ENCODE data around the gene SCGB1D2. TPM values are rescaled to one million over a fixed set of nuclear protein-coding genes. Genes with fewer than 3 reads are reported as not detected.
"Not testable (repeated sequence)": the region's sequence is repeated elsewhere in the genome, so short reads cannot be mapped to it uniquely, and the experiment has no call there.

The SCGB1D2 gene
- polyA plus RNA-seq: not detected in 3 replicates
- polyA plus RNA-seq (2011; ENCODE audit: low read depth): not detected
- not detected in 2 replicates for polyA plus RNA-seq (2011; cell fraction: cytosol; rRNA removed)
- not detected in 2 replicates for polyA plus RNA-seq (2011; cell fraction: nucleus; rRNA removed)
- not detected in 2 replicates for polyA plus RNA-seq (2012; ENCODE audit: low replicate concordance)
- polyA minus RNA-seq: not detected in 3 replicates
- not detected for polyA minus RNA-seq (2011; cell fraction: cytosol; rRNA and poly(A)+ RNA removed)
- polyA minus RNA-seq (2011; cell fraction: nucleus; rRNA and poly(A)+ RNA removed): not detected in 2 replicates

GRCh38 chr11:62242021-62242420 lies at the start of gene SCGB1D2:
TSS of gene SCGB1D2 (plus strand) at chr11:62242239. CDS start at chr11:62242308, 69 bp downstream.
- DNase-seq (ENCODE audit: low read depth, low spot score) (no peak), FAIRE-seq (no peak)
- no peak within 1 kb of the TSS for H3K4me2 ChIP-seq (ENCODE audit: control insufficient read depth, extremely low read depth, insufficient read depth, low read depth, low read length)
- H3K9me1 ChIP-seq (ENCODE audit: control insufficient read depth, extremely low read depth, insufficient read depth, low read length): no peaks in the 10 kb centered on the region
- no peaks in the 10 kb centered on the region for H3K79me2 ChIP-seq (ENCODE audit: control insufficient read depth, insufficient read depth, low read length)
- H3K27me3 ChIP-seq (ENCODE audit: control insufficient read depth, extremely low read depth, insufficient read depth, low read length): no peaks in the 10 kb centered on the region
- no peak within 1 kb of the TSS for H3K4me3 ChIP-seq (ENCODE audit: control insufficient read depth in 2 of 3, extremely low read depth in 1 of 3, insufficient read depth in 2 of 3, low read depth in 1 of 3, low read length in 3 of 3)
- no peaks in the 10 kb centered on the region for H3K36me3 ChIP-seq (ENCODE audit: control insufficient read depth in 2 of 2, extremely low read depth in 1 of 2, insufficient read depth in 2 of 2, low read length in 2 of 2)
- no peak within 1 kb of the TSS for H2AFZ ChIP-seq (ENCODE audit: control insufficient read depth, low read length)
- dilution Hi-C loops (cut with MboI; ENCODE audit: extremely low pct_ligation_motif_present, low sequenced_read_pairs): no loop called here
- H3K9ac ChIP-seq (ENCODE audit: control insufficient read depth, extremely low read depth, insufficient read depth, low read length): no peak within 1 kb of the TSS
- no peak within 1 kb of the TSS for H3K27ac ChIP-seq (ENCODE audit: control insufficient read depth, insufficient read depth, low read length)
- H3K9me3 ChIP-seq (ENCODE audit: control insufficient read depth, low read depth, low read length): no peaks in the 10 kb centered on the region
- H3K4me1 ChIP-seq (ENCODE audit: control insufficient read depth, extremely low read depth, insufficient read depth, low read length): no peaks in the 10 kb centered on the region
- H4K20me1 ChIP-seq (ENCODE audit: control insufficient read depth, extremely low read depth, insufficient read depth, low read length): no peaks in the 10 kb centered on the region
- no peak for TF ChIP-seq EZH2 (IDR thresholded peaks at IDR 0.05; ENCODE audit: low read length)
- TF ChIP-seq, protein P1, sequence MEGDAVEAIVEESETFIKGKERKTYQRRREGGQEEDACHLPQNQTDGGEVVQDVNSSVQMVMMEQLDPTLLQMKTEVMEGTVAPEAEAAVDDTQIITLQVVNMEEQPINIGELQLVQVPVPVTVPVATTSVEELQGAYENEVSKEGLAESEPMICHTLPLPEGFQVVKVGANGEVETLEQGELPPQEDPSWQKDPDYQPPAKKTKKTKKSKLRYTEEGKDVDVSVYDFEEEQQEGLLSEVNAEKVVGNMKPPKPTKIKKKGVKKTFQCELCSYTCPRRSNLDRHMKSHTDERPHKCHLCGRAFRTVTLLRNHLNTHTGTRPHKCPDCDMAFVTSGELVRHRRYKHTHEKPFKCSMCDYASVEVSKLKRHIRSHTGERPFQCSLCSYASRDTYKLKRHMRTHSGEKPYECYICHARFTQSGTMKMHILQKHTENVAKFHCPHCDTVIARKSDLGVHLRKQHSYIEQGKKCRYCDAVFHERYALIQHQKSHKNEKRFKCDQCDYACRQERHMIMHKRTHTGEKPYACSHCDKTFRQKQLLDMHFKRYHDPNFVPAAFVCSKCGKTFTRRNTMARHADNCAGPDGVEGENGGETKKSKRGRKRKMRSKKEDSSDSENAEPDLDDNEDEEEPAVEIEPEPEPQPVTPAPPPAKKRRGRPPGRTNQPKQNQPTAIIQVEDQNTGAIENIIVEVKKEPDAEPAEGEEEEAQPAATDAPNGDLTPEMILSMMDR (optimal IDR thresholded peaks at IDR 0.05 in 1 of 3, IDR thresholded peaks at IDR 0.05 in 1 of 3, conservative IDR thresholded peaks at IDR 0.05 in 1 of 3; ENCODE audit: extremely low read depth in 1 of 3, insufficient read depth in 2 of 3, low read length in 3 of 3): no peak

DNA sequence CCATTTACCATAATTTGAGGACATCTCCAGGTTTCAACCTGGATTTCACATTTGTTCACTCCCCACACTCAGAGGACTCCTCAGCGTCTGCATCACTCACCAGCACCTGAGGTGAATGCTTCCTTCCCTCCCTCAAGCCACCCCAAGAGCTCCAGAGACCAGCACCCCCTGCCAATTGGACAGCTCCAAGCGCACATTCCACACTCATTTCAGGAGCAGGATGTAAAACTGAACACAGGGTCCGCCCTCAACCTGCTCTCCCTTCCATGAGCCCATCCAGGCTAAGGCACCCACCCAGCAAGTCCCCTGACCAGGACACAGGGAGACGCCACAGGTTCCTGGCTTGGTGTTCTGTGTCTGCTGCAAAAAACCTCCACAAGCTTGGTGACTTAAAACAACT lies 48.1 kb upstream of the SCGB1D2 start:
- Histone ChIP-seq H3K27me3 (ENCODE audit: control insufficient read depth, extremely low read depth, insufficient read depth, low read length) (no peaks in the 10 kb centered on the region), H4K20me1 (ENCODE audit: control insufficient read depth, extremely low read depth, insufficient read depth, low read length) (peaks cover 4% of the 10 kb centered on the region), H3K4me2 (ENCODE audit: control insufficient read depth, extremely low read depth, insufficient read depth, low read depth, low read length) (no peak overlapping the region), H3K4me1 (ENCODE audit: control insufficient read depth, extremely low read depth, insufficient read depth, low read length) (no peaks in the 10 kb centered on the region), H3K9ac (ENCODE audit: control insufficient read depth, extremely low read depth, insufficient read depth, low read length) (no peak overlapping the region), H3K9me1 (ENCODE audit: control insufficient read depth, extremely low read depth, insufficient read depth, low read length) (no peaks in the 10 kb centered on the region), H3K36me3 (ENCODE audit: control insufficient read depth in 2 of 2, extremely low read depth in 1 of 2, insufficient read depth in 2 of 2, low read length in 2 of 2) (no peaks in the 10 kb centered on the region), H2AFZ (ENCODE audit: control insufficient read depth, low read length) (no peak overlapping the region), H3K79me2 (ENCODE audit: control insufficient read depth, insufficient read depth, low read length) (no peaks in the 10 kb centered on the region), H3K4me3 (ENCODE audit: control insufficient read depth in 2 of 3, extremely low read depth in 1 of 3, insufficient read depth in 2 of 3, low read depth in 1 of 3, low read length in 3 of 3) (no peak overlapping the region), H3K9me3 (ENCODE audit: control insufficient read depth, low read depth, low read length) (no peaks in the 10 kb centered on the region), H3K27ac (ENCODE audit: control insufficient read depth, insufficient read depth, low read length) (no peak overlapping the region)
- no peak for DNase-seq (ENCODE audit: low read depth, low spot score)
- no peak for TF ChIP-seq EZH2 (IDR thresholded peaks at IDR 0.05; ENCODE audit: low read length)
- TF ChIP-seq, protein P1 (optimal IDR thresholded peaks at IDR 0.05 in 1 of 3, IDR thresholded peaks at IDR 0.05 in 1 of 3, conservative IDR thresholded peaks at IDR 0.05 in 1 of 3; ENCODE audit: extremely low read depth in 1 of 3, insufficient read depth in 2 of 3, low read length in 3 of 3): no peak
- dilution Hi-C loops (cut with MboI; ENCODE audit: extremely low pct_ligation_motif_present, low sequenced_read_pairs): no loop called here
- no peak for FAIRE-seq

DNA sequence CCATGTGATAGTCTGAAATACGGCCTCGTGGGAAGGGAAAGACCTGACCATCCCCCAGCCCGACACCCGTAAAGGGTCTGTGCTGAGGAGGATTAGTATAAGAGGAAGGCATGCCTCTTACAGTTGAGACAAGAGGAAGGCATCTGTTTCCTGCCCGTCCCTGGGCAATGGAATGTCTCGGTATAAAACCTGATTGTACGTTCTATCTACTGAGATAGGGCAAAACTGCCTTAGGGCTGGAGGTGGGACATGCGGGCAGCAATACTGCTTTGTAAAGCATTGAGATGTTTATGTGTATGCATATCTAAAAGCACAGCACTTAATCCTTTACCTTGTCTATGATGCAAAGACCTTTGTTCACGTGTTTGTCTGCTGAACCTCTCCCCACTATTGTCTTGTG lies 47.0 kb upstream of the SCGB1D2 start:
- H3K4me1 ChIP-seq (ENCODE audit: control insufficient read depth, extremely low read depth, insufficient read depth, low read length); H4K20me1 ChIP-seq (ENCODE audit: control insufficient read depth, extremely low read depth, insufficient read depth, low read length); H3K27ac ChIP-seq (ENCODE audit: control insufficient read depth, insufficient read depth, low read length); H3K36me3 ChIP-seq (ENCODE audit: control insufficient read depth in 2 of 2, extremely low read depth in 1 of 2, insufficient read depth in 2 of 2, low read length in 2 of 2); FAIRE-seq; H3K9me3 ChIP-seq (ENCODE audit: control insufficient read depth, low read depth, low read length); dilution Hi-C loops (cut with MboI; ENCODE audit: extremely low pct_ligation_motif_present, low sequenced_read_pairs); H3K4me2 ChIP-seq (ENCODE audit: control insufficient read depth, extremely low read depth, insufficient read depth, low read depth, low read length); H3K27me3 ChIP-seq (ENCODE audit: control insufficient read depth, extremely low read depth, insufficient read depth, low read length); H2AFZ ChIP-seq (ENCODE audit: control insufficient read depth, low read length); DNase-seq (ENCODE audit: low read depth, low spot score); H3K79me2 ChIP-seq (ENCODE audit: control insufficient read depth, insufficient read depth, low read length); H3K9ac ChIP-seq (ENCODE audit: control insufficient read depth, extremely low read depth, insufficient read depth, low read length); H3K9me1 ChIP-seq (ENCODE audit: control insufficient read depth, extremely low read depth, insufficient read depth, low read length); H3K4me3 ChIP-seq (ENCODE audit: control insufficient read depth in 2 of 3, extremely low read depth in 1 of 3, insufficient read depth in 2 of 3, low read depth in 1 of 3, low read length in 3 of 3): not testable (repeated sequence)

Data from keratinocyte (primary cell).